ENCODE data around the gene ANKRD42. TPM values are rescaled to one million over a fixed set of nuclear protein-coding genes. Genes with fewer than 3 reads are reported as not detected.
A peak's percentile ranks its signal among the peaks of the same experiment; 100 is the strongest.

Gene ANKRD42
- total and polyA plus RNA-seq, 9 of the 15 experiments (the other 6 are each of a cell fraction or from before 2014, with no cell fraction given), result 2.8 to 9.1 (median 6.1) TPM

DNA sequence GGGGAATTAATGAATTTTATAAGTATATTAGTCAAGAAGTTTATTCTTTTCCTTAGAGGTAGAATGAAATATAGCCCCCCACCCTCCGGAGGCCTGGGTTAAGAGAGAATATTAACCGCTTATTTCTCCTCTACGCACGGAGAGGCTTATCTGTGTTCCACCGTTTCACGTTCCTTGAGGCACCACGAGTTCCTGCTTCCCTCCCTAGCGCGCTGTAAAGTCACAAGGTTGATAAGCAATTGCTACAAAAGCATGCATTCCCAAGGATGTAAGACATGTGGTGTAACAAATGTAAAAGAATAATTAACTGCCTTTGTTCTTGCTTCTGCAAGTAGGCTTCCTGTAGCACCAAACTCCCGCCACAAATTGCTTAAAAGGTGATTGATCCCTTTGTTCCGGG, 1.5 kb upstream of the ANKRD42 start (continued):
- TF ChIP-seq, protein P1, sequence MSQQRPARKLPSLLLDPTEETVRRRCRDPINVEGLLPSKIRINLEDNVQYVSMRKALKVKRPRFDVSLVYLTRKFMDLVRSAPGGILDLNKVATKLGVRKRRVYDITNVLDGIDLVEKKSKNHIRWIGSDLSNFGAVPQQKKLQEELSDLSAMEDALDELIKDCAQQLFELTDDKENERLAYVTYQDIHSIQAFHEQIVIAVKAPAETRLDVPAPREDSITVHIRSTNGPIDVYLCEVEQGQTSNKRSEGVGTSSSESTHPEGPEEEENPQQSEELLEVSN (IDR thresholded peaks at IDR 0.05; ENCODE audit: borderline replicate concordance in 1 of 2, extremely low read depth in 1 of 2, insufficient read depth in 1 of 2, insufficient read length in 1 of 2, low read depth in 1 of 2, low read length in 1 of 2, poor library complexity in 1 of 2, severe bottlenecking in 1 of 2), result peak; percentile 62 to 89
- no peak for TF ChIP-seq CTCF (IDR thresholded peaks at IDR 0.05 in 2 of 3, conservative IDR thresholded peaks at IDR 0.05 in 1 of 3; ENCODE audit: insufficient read depth in 2 of 3, low read depth in 1 of 3, low read length in 3 of 3)
- TF ChIP-seq ZNF174 (CRISPR knock-in tag; IDR thresholded peaks at IDR 0.05), result no peak
- TF ChIP-seq MITF (IDR thresholded peaks at IDR 0.05), result peak; percentile 90
- TF ChIP-seq ZNF778 (CRISPR knock-in tag; IDR thresholded peaks at IDR 0.05), result no peak
- 0 out of 4 replicates have a peak, but pooled peaks of 1 of the 2 experiments have one; percentile 25 for TF ChIP-seq MAZ (CRISPR knock-in tag; conservative IDR thresholded peaks at IDR 0.05 in 1 of 2, IDR thresholded peaks at IDR 0.05 in 1 of 2)
- no peak for TF ChIP-seq CC2D1A (IDR thresholded peaks at IDR 0.05)
- TF ChIP-seq BRF1 (IDR thresholded peaks at IDR 0.05; ENCODE audit: borderline replicate concordance, extremely low read depth, insufficient read length), result no peak
- no peak for TF ChIP-seq LCOR (CRISPR knock-in tag; IDR thresholded peaks at IDR 0.05)
- TF ChIP-seq, protein P2, sequence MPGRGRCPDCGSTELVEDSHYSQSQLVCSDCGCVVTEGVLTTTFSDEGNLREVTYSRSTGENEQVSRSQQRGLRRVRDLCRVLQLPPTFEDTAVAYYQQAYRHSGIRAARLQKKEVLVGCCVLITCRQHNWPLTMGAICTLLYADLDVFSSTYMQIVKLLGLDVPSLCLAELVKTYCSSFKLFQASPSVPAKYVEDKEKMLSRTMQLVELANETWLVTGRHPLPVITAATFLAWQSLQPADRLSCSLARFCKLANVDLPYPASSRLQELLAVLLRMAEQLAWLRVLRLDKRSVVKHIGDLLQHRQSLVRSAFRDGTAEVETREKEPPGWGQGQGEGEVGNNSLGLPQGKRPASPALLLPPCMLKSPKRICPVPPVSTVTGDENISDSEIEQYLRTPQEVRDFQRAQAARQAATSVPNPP (IDR thresholded peaks at IDR 0.05; ENCODE audit: borderline replicate concordance, insufficient read depth, insufficient read length), result no peak
- no peak for TF ChIP-seq HNRNPK (IDR thresholded peaks at IDR 0.05; ENCODE audit: low read depth, low read length, poor library complexity, severe bottlenecking)
- peak; percentile 86 for TF ChIP-seq CXXC5 (CRISPR knock-in tag; IDR thresholded peaks at IDR 0.05)
- TF ChIP-seq CBX5 (IDR thresholded peaks at IDR 0.05; ENCODE audit: borderline replicate concordance, low read depth), result no peak
- TF ChIP-seq TFAM (CRISPR knock-in tag; conservative IDR thresholded peaks at IDR 0.05), result no peak
- TF ChIP-seq ERF (CRISPR knock-in tag; IDR thresholded peaks at IDR 0.05), result no peak
- TF ChIP-seq YBX1 (IDR thresholded peaks at IDR 0.05), result no peak
- TF ChIP-seq ATF1 (CRISPR knock-in tag; IDR thresholded peaks at IDR 0.05), result no peak
- TF ChIP-seq ATF1 (tag; IDR thresholded peaks at IDR 0.05), result 0 out of 2 replicates have a peak, but pooled peaks have one; percentile 25
- TF ChIP-seq, protein P3, sequence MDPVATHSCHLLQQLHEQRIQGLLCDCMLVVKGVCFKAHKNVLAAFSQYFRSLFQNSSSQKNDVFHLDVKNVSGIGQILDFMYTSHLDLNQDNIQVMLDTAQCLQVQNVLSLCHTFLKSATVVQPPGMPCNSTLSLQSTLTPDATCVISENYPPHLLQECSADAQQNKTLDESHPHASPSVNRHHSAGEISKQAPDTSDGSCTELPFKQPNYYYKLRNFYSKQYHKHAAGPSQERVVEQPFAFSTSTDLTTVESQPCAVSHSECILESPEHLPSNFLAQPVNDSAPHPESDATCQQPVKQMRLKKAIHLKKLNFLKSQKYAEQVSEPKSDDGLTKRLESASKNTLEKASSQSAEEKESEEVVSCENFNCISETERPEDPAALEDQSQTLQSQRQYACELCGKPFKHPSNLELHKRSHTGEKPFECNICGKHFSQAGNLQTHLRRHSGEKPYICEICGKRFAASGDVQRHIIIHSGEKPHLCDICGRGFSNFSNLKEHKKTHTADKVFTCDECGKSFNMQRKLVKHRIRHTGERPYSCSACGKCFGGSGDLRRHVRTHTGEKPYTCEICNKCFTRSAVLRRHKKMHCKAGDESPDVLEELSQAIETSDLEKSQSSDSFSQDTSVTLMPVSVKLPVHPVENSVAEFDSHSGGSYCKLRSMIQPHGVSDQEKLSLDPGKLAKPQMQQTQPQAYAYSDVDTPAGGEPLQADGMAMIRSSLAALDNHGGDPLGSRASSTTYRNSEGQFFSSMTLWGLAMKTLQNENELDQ (CRISPR knock-in tag; IDR thresholded peaks at IDR 0.05; ENCODE audit: borderline replicate concordance), result no peak
- 0 out of 4 replicates have a peak, but pooled peaks of 1 of the 2 experiments have one; percentile 30 for TF ChIP-seq RCOR1 (IDR thresholded peaks at IDR 0.05; ENCODE audit: borderline replicate concordance in 1 of 2, low read depth in 2 of 2, low read length in 2 of 2)
